Neural cell (in vitro differentiated cells): ENCODE data around the gene SLC43A3.

ENCODE experiments used
- EP300 ChIP-seq: fragments of 450-650 bp; conservative IDR thresholded peaks from 2 replicates; pipeline ENCODE4 v1.6.1; 2014; ENCODE audit warnings: antibody characterized with exemption, mild to moderate bottlenecking, moderate library complexity; ENCODE audit not compliant: poor library complexity, severe bottlenecking
- RAD21 ChIP-seq: fragments of 450-650 bp; conservative IDR thresholded peaks from 2 replicates; pipeline ENCODE4 v1.6.1; 2014; ENCODE audit warnings: antibody characterized with exemption, mild to moderate bottlenecking, moderate library complexity

DNA sequence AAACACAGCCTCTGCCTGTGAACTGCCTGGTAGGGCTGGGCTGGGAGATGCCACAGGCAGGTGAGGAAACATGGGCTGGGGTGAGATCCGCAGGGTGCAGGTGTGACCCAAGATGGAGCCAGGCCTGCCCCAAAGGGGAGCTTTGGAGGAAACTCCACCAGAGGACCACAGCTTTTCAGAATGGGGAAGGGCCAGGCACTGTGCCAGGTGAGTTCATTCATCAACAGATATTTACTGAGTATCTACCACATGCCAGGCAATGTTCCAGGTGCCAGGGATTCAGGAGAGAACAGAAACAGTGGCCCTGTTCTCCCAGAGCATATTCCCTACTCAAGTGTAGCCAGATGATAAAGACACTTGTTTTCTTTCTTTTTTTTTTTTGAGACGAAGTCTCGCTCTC, 44.6 kb upstream of the SLC43A3 start:
- TF ChIP-seq EP300 (no peak), RAD21 (no peak)
